B cell (primary cell): ENCODE measurements around the gene ANKLE2. TPM values are rescaled to one million over a fixed set of nuclear protein-coding genes. Genes with fewer than 3 reads are reported as not detected.
"Not testable (repeated sequence)": the region's sequence is repeated elsewhere in the genome, so short reads cannot be mapped to it uniquely, and the experiment has no call there.

ENCODE experiments used
- ATAC-seq: fragments of 200-7000 bp; cut with Tn5 transposase; one replicate; pipeline ENCODE4 v1.10.0; 2021; ENCODE audit warnings: low read depth, mild to moderate bottlenecking, moderate number of reproducible peaks, moderate library complexity
- CTCF ChIA-PET: fragments of 350-600 bp; sonication (Branson Sonifier 250); formaldehyde crosslinking; loops from one replicate; lab custom pipeline; 2021; ENCODE audit warnings: antibody characterized with exemption, inconsistent platforms; lab: Charles Lee
- POLR2A ChIA-PET: fragments of 350-600 bp; sonication (Branson Sonifier 250); formaldehyde crosslinking; loops from one replicate; lab custom pipeline; 2021; ENCODE audit warnings: antibody characterized with exemption; lab: Charles Lee
- DNase-seq: peaks from one replicate; pipeline ENCODE4 v3.0.0; 2013
- H2AFZ ChIP-seq: 2 replicates; pipeline ENCODE4 v1.6.1; 2012; ENCODE audit warnings: mild to moderate bottlenecking, low read depth, low read length; ENCODE audit not compliant: insufficient read depth, poor library complexity, severe bottlenecking
- H3K27ac ChIP-seq, 2 donors: 1 replicate in 1 of 2; 2 replicates in 1 of 2; pipeline ENCODE4 v1.5.1; 2012 to 2013; ENCODE audit warnings: low read length in 2 of 2, mild to moderate bottlenecking in 2 of 2, moderate library complexity in 1 of 2
- H3K27me3 ChIP-seq, 4 experiments: fragments of 200-600 bp in 1 of 4; sonication (generic) in 1 of 4; replicated peaks in 1 of 4; 1 replicate in 2 of 4; 2 replicates in 2 of 4; pipeline versions ENCODE4 v1.6.1 to v1.7.0; 2013 to 2016; ENCODE audit warnings: low read length in 3 of 4, mild to moderate bottlenecking in 2 of 4, mixed read lengths in 1 of 4, moderate library complexity in 1 of 4; ENCODE audit not compliant: insufficient read depth in 4 of 4, control insufficient read depth in 3 of 4; ENCODE audit errors: control extremely low read depth in 1 of 4
- H3K36me3 ChIP-seq, 2 experiments: replicated peaks in 1 of 2; 1 replicate in 1 of 2; 2 replicates in 1 of 2; pipeline versions ENCODE4 v1.6.1 to v1.7.1; 2013; ENCODE audit warnings: low read length in 1 of 2; ENCODE audit not compliant: insufficient read depth in 2 of 2, control insufficient read depth in 1 of 2; ENCODE audit errors: control extremely low read depth in 1 of 2, extremely low read depth in 1 of 2
- H3K4me1 ChIP-seq, 2 donors: fragments of 200-600 bp in 1 of 2; sonication (generic) in 1 of 2; 1 replicate in 1 of 2; 2 replicates in 1 of 2; pipeline versions ENCODE4 v1.5.1 to v1.6.1; 2013 to 2017; ENCODE audit warnings: low read length in 2 of 2; ENCODE audit not compliant: control insufficient read depth in 2 of 2, insufficient read depth in 2 of 2
- H3K4me2 ChIP-seq: replicated peaks from 2 replicates; pipeline ENCODE3; 2012; ENCODE audit warnings: mild to moderate bottlenecking, low read depth, low read length; ENCODE audit not compliant: poor library complexity, severe bottlenecking
- H3K4me3 ChIP-seq, 5 experiments: fragments of 200-600 bp in 1 of 5; sonication (generic) in 1 of 5; 1 replicate in 3 of 5; 2 replicates in 2 of 5; pipeline versions ENCODE4 v1.5.1 to v1.7.0; 2011 to 2016; ENCODE audit warnings: low read length in 4 of 5, mild to moderate bottlenecking in 4 of 5, low read depth in 2 of 5, control low read depth in 1 of 5, moderate library complexity in 1 of 5; ENCODE audit not compliant: insufficient read depth in 1 of 5; ENCODE audit errors: control extremely low read depth in 1 of 5, extremely low read depth in 1 of 5
- H3K79me2 ChIP-seq: fragments of 200-600 bp; sonication (generic); one replicate; pipeline ENCODE4 v1.6.0; 2016; ENCODE audit warnings: low read length; ENCODE audit not compliant: control insufficient read depth, insufficient read depth
- H3K9ac ChIP-seq: fragments of 200-600 bp; sonication (generic); 2 replicates; pipeline ENCODE4 v1.6.1; 2017; ENCODE audit warnings: mild to moderate bottlenecking, low read length, moderate library complexity
- H3K9me3 ChIP-seq, 3 donors: one replicate each; pipeline versions ENCODE4 v1.6.1 to v1.7.1; 2013; ENCODE audit warnings: low read length in 2 of 3; ENCODE audit not compliant: control insufficient read depth in 2 of 3, insufficient read depth in 1 of 3; ENCODE audit errors: control extremely low read depth in 1 of 3
- H4K20me1 ChIP-seq: 2 replicates; pipeline ENCODE4 v1.6.0; 2012; ENCODE audit warnings: mild to moderate bottlenecking, low read length; ENCODE audit not compliant: insufficient read depth, control insufficient read depth, poor library complexity, severe bottlenecking
- H3K27ac Mint-ChIP-seq: one replicate; pipeline ENCODE4 v1.8.0; 2021; ENCODE audit warnings: mixed read lengths
- H3K27me3 Mint-ChIP-seq: one replicate; pipeline ENCODE4 v1.8.0; 2021; ENCODE audit warnings: mixed read lengths
- H3K4me1 Mint-ChIP-seq: one replicate; pipeline ENCODE4 v1.8.0; 2021; ENCODE audit warnings: mixed read lengths
- H3K4me3 Mint-ChIP-seq: one replicate; pipeline ENCODE4 v1.8.0; 2021; ENCODE audit warnings: mixed read lengths
- H3K9me3 Mint-ChIP-seq: one replicate; pipeline ENCODE4 v1.8.0; 2022; ENCODE audit warnings: mixed read lengths; ENCODE audit not compliant: insufficient read depth
- CTCF ChIP-seq: fragments of 200-600 bp; IDR thresholded peaks from one replicate; pipeline ENCODE4 v1.8.0; 2022; ENCODE audit warnings: antibody characterized with exemption, mild to moderate bottlenecking
- EZH2 ChIP-seq: IDR thresholded peaks from 2 replicates; pipeline ENCODE4 v1.6.1; 2012; ENCODE audit warnings: borderline replicate concordance, low read depth, mild to moderate bottlenecking, moderate library complexity, low read length; ENCODE audit not compliant: insufficient read depth, poor library complexity, severe bottlenecking
- WGBS: methylation state at CpG from one replicate; pipeline ENCODE4 v1.1.5; 2013; ENCODE audit warnings: missing lambda C conversion rate; ENCODE audit not compliant: insufficient coverage; 5-methylcytosine and 5-hydroxymethylcytosine counted together
- intact Hi-C: fragments of 100-400 bp; cut with micrococcal nuclease; formaldehyde crosslinking; loops from one replicate; pipeline ENCODE4 v1.10.0; 2022
- polyA plus RNA-seq: library from polyadenylated mRNA; depleted of rRNA; stranded (reverse); fragments of >200 nt; gene quantifications from 2 replicates; pipeline ENCODE4 v1.2.3, GENCODE V29; 2012
- total RNA-seq, 2 donors: library from RNA; stranded (reverse); fragments of 120-200 nt in 1 of 2; gene quantifications; 1 replicate in 1 of 2; 2 replicates in 1 of 2; pipeline versions ENCODE4 v1.2.3 to v1.2.4, GENCODE V29; 2013 to 2022

The ANKLE2 gene
- total and polyA plus RNA-seq, 2 donors (not counting 1 experiment from before 2014, with no cell fraction given), result 105 to 148 TPM

DNA sequence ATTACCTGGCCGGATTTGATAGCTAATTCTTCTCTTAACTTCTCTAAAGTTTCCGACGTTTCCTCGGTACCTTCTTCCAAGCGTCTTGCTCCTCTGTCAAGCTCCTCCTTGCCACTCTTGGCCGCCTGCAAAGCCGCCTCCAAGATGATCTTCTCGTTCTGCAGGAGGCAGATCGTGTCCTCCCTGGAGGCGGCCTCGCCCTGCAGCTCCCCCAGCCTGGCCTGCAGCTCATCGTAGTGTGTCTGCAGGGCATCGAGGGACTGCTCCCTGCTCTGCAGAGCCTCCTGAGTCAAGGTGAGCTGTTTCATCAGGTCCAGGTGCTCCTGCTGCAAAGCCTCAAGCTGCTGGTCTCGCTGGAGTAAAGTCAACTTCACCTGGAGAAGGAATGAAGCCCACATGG, 34.2 kb upstream of the ANKLE2 start:
- Mint-ChIP-seq H3K9me3 (no peaks in the 10 kb centered on the region), H3K4me1 (no peaks in the 10 kb centered on the region), H3K27me3 (no peaks in the 10 kb centered on the region), H3K4me3 (no peak overlapping the region), H3K27ac (no peak overlapping the region)
- Histone ChIP-seq H3K27me3 (no peaks in the 10 kb centered on the region), H3K79me2 (peaks cover 23% of the 10 kb centered on the region), H3K4me3 (no peak overlapping the region), H3K4me1 (no peaks in the 10 kb centered on the region), H3K9me3 (no peaks in the 10 kb centered on the region), H3K27ac (no peak overlapping the region), H3K9ac (no peak overlapping the region), H2AFZ (no peak overlapping the region), H4K20me1 (peaks cover 15% of the 10 kb centered on the region), H3K36me3 (peaks cover 3 to 63% of the 10 kb centered on the region in 2 experiments), H3K4me2 (no peak overlapping the region)
- ATAC-seq (no peak), DNase-seq (no peak)
- TF ChIP-seq EZH2 (no peak), CTCF (no peak)
- intact Hi-C loops, result no loop called here
- CTCF ChIA-PET, result no interaction called here
- POLR2A ChIA-PET, result no interaction called here
- 96% methylated on average over 14 of the region's 14 CpGs for WGBS

- intact Hi-C loops, H3K4me2 ChIP-seq, H2AFZ ChIP-seq, H3K4me3 ChIP-seq, H3K9ac ChIP-seq, H3K27ac Mint-ChIP-seq, H3K9me3 Mint-ChIP-seq, H3K4me1 ChIP-seq, H3K4me1 Mint-ChIP-seq, H3K4me3 Mint-ChIP-seq, H3K27ac ChIP-seq, DNase-seq, POLR2A ChIA-PET, CTCF ChIA-PET, H3K27me3 Mint-ChIP-seq, H3K9me3 ChIP-seq, ATAC-seq, H3K27me3 ChIP-seq: not testable (repeated sequence)
- peaks cover 0 to 57% of the 10 kb centered on the region in 2 experiments for H3K36me3 ChIP-seq
- 96% methylated on average over 2 of the region's 2 CpGs for WGBS
- H4K20me1 ChIP-seq, result peaks cover 22% of the 10 kb centered on the region
- peaks cover 38% of the 10 kb centered on the region for H3K79me2 ChIP-seq
Observed at GRCh38 chr12:132791940-132792339, 30.3 kb upstream of the ANKLE2 start.
